MM.1S (cell line): ENCODE measurements around the gene KAT2A.

ENCODE experiments used
- DNase-seq: peaks from one replicate; pipeline ENCODE4 v3.0.0-alpha.2; 2015
- H2AFZ ChIP-seq: fragments of 300-600 bp; sonication (generic); 2 replicates; pipeline ENCODE4 v1.6.0; 2016; ENCODE audit warnings: antibody characterized with exemption, low read length
- H3F3A ChIP-seq: fragments of 300-600 bp; sonication (generic); 2 replicates; pipeline ENCODE4 v1.6.1; 2016; ENCODE audit warnings: mild to moderate bottlenecking, antibody characterized with exemption, low read length, moderate library complexity, mixed read lengths; ENCODE audit not compliant: insufficient read depth
- H3K27ac ChIP-seq: fragments of 300-600 bp; sonication (generic); 2 replicates; pipeline ENCODE4 v1.5.1; 2016; ENCODE audit warnings: mild to moderate bottlenecking, low read length
- H3K27me3 ChIP-seq: fragments of 300-600 bp; sonication (generic); replicated peaks from 2 replicates; pipeline ENCODE4 v1.6.0; 2016; ENCODE audit warnings: low read length; ENCODE audit not compliant: insufficient read depth
- H3K36me3 ChIP-seq: fragments of 300-600 bp; sonication (generic); replicated peaks from 2 replicates; pipeline ENCODE4 v1.6.1; 2016; ENCODE audit warnings: mild to moderate bottlenecking, low read length, mixed read lengths; ENCODE audit not compliant: insufficient read depth
- H3K4me1 ChIP-seq: fragments of 300-600 bp; sonication (generic); 2 replicates; pipeline ENCODE4 v1.6.1; 2016; ENCODE audit warnings: low read length, mixed read lengths
- H3K4me2 ChIP-seq: fragments of 300-600 bp; sonication (generic); 2 replicates; pipeline ENCODE4 v1.6.0; 2016; ENCODE audit warnings: low read depth, low read length
- H3K4me3 ChIP-seq: fragments of 300-600 bp; sonication (generic); 2 replicates; pipeline ENCODE4 v1.5.1; 2016; ENCODE audit warnings: low read length, mixed read lengths
- H3K79me2 ChIP-seq: fragments of 300-600 bp; sonication (generic); 2 replicates; pipeline ENCODE4 v1.6.1; 2016; ENCODE audit warnings: mixed run types, low read length, mixed read lengths
- H3K9ac ChIP-seq: fragments of 300-600 bp; sonication (generic); 2 replicates; pipeline ENCODE4 v1.6.1; 2016; ENCODE audit warnings: low read length, mixed read lengths
- H3K9me2 ChIP-seq: fragments of 300-600 bp; sonication (generic); replicated peaks from 2 replicates; pipeline ENCODE4 v1.6.1; 2016; ENCODE audit warnings: mild to moderate bottlenecking, low read length, mixed read lengths; ENCODE audit not compliant: insufficient read depth
- H3K9me3 ChIP-seq: fragments of 300-600 bp; sonication (generic); replicated peaks from 2 replicates; pipeline ENCODE4 v1.6.1; 2016; ENCODE audit warnings: mild to moderate bottlenecking, low read length, mixed read lengths; ENCODE audit not compliant: insufficient read depth
- H4K20me1 ChIP-seq: fragments of 300-600 bp; sonication (generic); 2 replicates; pipeline ENCODE4 v1.6.1; 2016; ENCODE audit warnings: mild to moderate bottlenecking, low read length, moderate library complexity, mixed read lengths; ENCODE audit not compliant: insufficient read depth
- CTCF ChIP-seq: fragments of 300-600 bp; sonication (generic); IDR thresholded peaks from 2 replicates; pipeline ENCODE4 v1.5.1; 2016; ENCODE audit warnings: antibody characterized with exemption, low read length, mixed read lengths
- EZH2 ChIP-seq: fragments of 300-600 bp; sonication (generic); optimal IDR thresholded peaks from 2 replicates; pipeline ENCODE3; 2017; ENCODE audit warnings: low read depth, mild to moderate bottlenecking, antibody characterized with exemption, low read length, mixed read lengths
- EZH2phosphoT487 ChIP-seq: fragments of 300-600 bp; sonication (generic); IDR thresholded peaks from 2 replicates; pipeline ENCODE4 v1.6.1; 2018; ENCODE audit warnings: antibody characterized with exemption, low read length

Gene KAT2A

GRCh38 chr17:42136654-42137051 is 15.5 kb upstream of the KAT2A start:
- no peak for TF ChIP-seq EZH2
- no peak for TF ChIP-seq CTCF
- TF ChIP-seq EZH2phosphoT487 = no peak
- Histone ChIP-seq H3K4me3 (no peak overlapping the region), H3K9ac (no peak overlapping the region), H3F3A (peaks cover 20% of the 10 kb centered on the region), H3K9me2 (no peaks in the 10 kb centered on the region), H3K4me2 (no peak overlapping the region), H3K36me3 (no peaks in the 10 kb centered on the region), H3K9me3 (no peaks in the 10 kb centered on the region), H3K27me3 (no peaks in the 10 kb centered on the region), H3K4me1 (peaks cover 27% of the 10 kb centered on the region), H3K79me2 (peaks cover 81% of the 10 kb centered on the region), H2AFZ (no peak overlapping the region), H4K20me1 (peaks cover 3% of the 10 kb centered on the region; the same call in 1 of the 2 replicates), H3K27ac (no peak overlapping the region)
- DNase-seq = no peak

- no peaks in the 10 kb centered on the region for H3K36me3 ChIP-seq
- peaks cover 27% of the 10 kb centered on the region for H3K4me1 ChIP-seq
- peaks cover 20% of the 10 kb centered on the region for H3F3A ChIP-seq
- H3K27ac ChIP-seq = no peak overlapping the region
- no peak overlapping the region for H3K9ac ChIP-seq
- no peaks in the 10 kb centered on the region for H3K9me2 ChIP-seq
- H3K79me2 ChIP-seq = peaks cover 81% of the 10 kb centered on the region
- H3K9me3 ChIP-seq = no peaks in the 10 kb centered on the region
- H3K4me3 ChIP-seq = no peak overlapping the region
- TF ChIP-seq EZH2 (no peak), EZH2phosphoT487 (no peak)
- H3K27me3 ChIP-seq = no peaks in the 10 kb centered on the region
- no peak overlapping the region for H2AFZ ChIP-seq
- H3K4me2 ChIP-seq = no peak overlapping the region
- peaks cover 3% of the 10 kb centered on the region; the same call in 1 of the 2 replicates for H4K20me1 ChIP-seq
- DNase-seq = no peak
Observed at GRCh38 chr17:42135664-42136653, 14.8 kb upstream of the KAT2A start.

GRCh38 chr17:42135151-42135550 is 14.0 kb upstream of the KAT2A start:
- no peaks in the 10 kb centered on the region for H3K27me3 ChIP-seq
- H3K27ac ChIP-seq = no peak overlapping the region
- H2AFZ ChIP-seq = no peak overlapping the region
- no peaks in the 10 kb centered on the region for H3K9me2 ChIP-seq
- peaks cover 3% of the 10 kb centered on the region for H3K36me3 ChIP-seq
- H3K79me2 ChIP-seq = peaks cover 83% of the 10 kb centered on the region
- H4K20me1 ChIP-seq = peaks cover 3% of the 10 kb centered on the region; the same call in 1 of the 2 replicates
- H3F3A ChIP-seq = peaks cover 20% of the 10 kb centered on the region
- TF ChIP-seq EZH2 = no peak
- no peak for TF ChIP-seq EZH2phosphoT487
- TF ChIP-seq CTCF = no peak
- H3K4me1 ChIP-seq = peaks cover 27% of the 10 kb centered on the region
- H3K9ac ChIP-seq = no peak overlapping the region
- no peak for DNase-seq
- H3K9me3 ChIP-seq = no peaks in the 10 kb centered on the region
- H3K4me2 ChIP-seq = no peak overlapping the region
- H3K4me3 ChIP-seq = no peak overlapping the region
